Measurements from ENCODE around the gene ACSM2B.
"Not testable (repeated sequence)": the region's sequence is repeated elsewhere in the genome, so short reads cannot be mapped to it uniquely, and the experiment has no call there.

Gene ACSM2B

DNA sequence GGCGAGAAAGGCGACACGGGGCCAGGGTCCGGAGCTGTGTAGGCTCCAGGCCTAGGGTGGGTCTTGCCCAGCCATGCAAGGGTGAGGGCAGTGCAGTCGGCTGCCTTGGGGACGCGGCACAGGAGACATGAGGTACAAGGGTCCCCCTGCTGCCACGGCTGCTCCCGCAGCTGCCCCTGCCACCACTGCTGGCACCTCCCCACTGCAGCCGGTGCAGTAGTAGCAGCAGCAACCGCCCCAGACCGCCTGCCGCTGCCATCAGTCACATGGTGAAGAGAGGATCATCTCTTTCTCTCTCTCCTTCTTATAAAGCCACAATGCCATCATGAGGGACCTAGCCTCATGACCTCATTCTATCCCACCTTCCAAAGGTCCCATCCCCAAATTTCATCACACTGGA lies 44.4 kb downstream of the ACSM2B start:
- DNase-seq, result not testable (repeated sequence)

DNA sequence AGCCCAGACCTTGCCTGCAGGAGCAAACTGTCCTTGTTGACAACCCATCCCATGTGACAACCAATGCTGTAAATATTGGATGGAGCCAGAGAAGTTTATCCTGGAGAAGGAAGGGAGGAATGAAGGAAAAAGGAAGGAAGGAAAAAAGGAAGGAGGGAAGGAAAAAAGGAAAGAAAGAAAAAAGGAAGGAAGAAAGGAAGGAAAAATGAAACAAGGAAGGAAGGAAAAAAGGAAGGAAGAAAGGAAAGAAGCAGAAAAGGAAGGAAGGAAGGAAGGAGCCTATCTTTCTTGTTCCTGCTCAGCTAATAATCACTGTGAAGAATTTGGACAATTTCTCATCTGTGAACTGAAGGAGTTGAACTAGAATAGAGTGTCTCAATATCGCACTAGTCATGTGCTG lies 56.1 kb downstream of the ACSM2B start:
- no peak for DNase-seq

GRCh38 chr16:20519231-20519630 lies 56.9 kb downstream of the ACSM2B start:
- DNase-seq, result no peak

DNA sequence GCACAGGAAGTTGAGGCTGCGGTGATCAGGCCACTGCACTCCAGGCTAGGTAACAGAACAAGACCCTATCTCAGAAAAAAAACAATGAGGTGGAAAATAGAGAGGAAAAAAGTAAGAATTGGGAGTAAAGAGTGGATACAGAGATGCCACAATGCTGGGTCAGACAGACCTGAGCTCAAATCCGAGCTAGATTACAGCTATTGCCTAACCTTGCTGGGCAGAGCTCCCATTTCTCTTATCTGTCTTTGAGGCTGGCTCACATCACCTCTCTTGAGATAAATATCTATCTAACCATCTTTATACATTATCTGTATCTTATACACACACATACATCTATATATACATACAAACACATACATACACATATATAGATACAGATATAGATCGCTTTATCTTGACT lies 59.0 kb downstream of the ACSM2B start:
- no peak for DNase-seq

GRCh38 chr16:20515688-20516090 lies 60.5 kb downstream of the ACSM2B start:
- DNase-seq, result no peak

- no peak for DNase-seq
Observed at GRCh38 chr16:20510323-20510722, 65.8 kb downstream of the ACSM2B start.

- no peak for DNase-seq
Observed at GRCh38 chr16:20507280-20507679, 68.9 kb downstream of the ACSM2B start.

DNA sequence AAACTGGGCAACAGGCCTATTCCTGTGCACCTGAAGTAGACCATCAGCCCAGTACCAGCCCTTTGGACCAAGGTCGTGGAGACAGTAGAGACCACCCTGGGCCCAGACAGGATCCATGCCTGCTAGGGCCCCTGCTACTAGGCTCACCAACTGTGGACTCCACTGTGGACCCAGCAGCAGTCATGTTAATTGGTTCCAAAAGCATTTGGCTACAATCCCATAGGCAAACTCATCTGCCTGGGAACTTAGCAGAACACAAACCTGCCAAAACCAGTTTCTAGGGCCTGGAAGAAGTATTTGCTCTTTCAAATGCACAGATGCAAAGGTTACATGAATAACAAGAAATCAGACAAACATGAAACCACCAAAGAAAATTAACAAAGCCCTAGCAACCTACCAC lies 71.7 kb downstream of the ACSM2B start:
- no peak for DNase-seq

DNA sequence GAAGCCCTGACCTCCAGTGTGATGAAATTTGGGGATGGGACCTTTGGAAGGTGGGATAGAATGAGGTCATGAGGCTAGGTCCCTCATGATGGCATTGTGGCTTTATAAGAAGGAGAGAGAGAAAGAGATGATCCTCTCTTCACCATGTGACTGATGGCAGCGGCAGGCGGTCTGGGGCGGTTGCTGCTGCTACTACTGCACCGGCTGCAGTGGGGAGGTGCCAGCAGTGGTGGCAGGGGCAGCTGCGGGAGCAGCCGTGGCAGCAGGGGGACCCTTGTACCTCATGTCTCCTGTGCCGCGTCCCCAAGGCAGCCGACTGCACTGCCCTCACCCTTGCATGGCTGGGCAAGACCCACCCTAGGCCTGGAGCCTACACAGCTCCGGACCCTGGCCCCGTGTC lies 84.7 kb downstream of the ACSM2B start:
- not testable (repeated sequence) for DNase-seq

DNA sequence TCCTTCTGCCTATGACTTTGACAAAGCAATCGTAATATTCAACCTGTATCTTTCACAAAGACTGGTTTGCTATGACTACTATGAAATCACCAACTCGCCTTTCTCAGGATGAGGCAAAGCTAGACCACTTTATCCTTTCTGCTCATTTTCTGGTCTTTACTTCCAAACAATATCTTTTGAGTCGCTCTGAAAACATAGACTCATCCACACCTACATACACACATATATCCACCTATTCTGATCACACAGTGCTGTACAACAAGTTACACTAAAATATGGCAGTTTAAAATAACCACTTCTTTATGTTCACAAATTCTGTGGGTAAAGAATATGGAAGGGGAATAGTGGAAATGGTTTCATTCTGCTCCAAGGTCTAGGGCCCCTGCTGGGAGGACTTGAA lies 85.2 kb downstream of the ACSM2B start:
- not testable (repeated sequence) for DNase-seq

Measured in activated CD4-positive, alpha-beta T cell treated with anti-CD3 and anti-CD28 coated beads, Interleukin-2, amount 50 U/mL, for 4 hours (primary cell).